Measurements from ENCODE around the gene GPM6B. TPM values are rescaled to one million over a fixed set of nuclear protein-coding genes. Genes with fewer than 3 reads are reported as not detected.

Gene GPM6B
- polyA plus RNA-seq, 3 donors: 19.2 to 23.0 (median 21.4) TPM

DNA sequence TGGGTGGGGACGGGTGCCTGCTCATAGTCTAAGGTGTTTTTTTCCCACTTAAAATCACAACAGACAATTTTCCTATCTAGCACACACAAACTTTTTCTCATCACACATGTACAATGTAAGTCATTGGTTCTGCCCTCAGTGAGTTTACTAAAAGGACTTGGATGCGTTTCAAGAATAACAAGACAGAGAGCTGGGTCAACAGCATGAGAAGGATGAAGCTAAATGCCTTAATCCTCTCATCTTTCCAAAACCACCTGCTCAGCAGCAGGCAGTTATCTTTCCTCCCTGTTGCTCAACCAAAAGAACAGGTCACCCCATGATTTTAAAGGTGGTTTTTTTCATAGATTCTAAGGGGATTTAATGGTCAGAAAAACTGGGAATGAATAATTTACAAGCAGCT is 42.2 kb downstream of the GPM6B start:
- DNase-seq: no peak

DNA sequence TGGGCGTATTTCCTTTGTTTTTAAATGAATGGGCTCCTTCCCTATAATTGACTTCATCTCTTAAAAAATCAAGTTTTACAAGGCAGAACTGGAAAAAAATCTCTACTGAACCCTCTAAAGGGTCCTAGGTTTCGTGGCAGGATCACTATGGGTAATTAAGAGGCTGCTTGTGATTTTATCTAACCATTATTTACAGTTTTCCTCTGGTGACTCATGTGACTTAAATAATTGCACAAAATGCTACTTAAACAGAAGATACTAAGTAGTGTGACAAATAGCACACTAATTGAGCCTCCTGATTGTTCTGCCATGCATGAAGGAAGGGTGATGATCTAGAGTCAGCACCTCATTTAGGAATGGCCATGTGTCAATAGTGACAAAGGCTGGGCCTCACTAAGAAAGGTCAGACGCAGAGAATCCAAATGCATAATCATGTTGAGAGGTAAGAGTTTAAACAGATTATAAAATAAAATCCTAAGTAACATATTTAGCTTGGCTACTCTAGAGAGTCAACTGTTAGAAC is 46.8 kb downstream of the GPM6B start:
- no peak for DNase-seq

DNA sequence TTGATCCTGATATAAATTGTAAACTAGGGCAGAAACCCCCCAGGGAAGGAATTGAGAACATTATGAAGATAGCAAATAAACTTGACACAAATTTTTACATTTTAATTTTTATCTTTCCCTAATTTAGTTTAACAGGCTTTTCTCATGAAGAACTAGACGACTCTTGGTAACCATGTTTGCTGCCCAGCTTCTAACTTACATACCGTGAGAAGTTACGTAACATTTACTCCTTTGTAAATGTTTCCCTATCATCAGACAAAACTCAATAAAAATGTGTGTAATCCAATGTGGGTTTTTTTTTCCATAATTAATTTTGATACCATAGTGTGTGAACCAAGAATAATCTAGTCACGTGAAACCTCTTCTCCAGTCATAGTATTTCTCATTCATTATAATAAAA is 48.0 kb downstream of the GPM6B start:
- no peak for DNase-seq

DNA sequence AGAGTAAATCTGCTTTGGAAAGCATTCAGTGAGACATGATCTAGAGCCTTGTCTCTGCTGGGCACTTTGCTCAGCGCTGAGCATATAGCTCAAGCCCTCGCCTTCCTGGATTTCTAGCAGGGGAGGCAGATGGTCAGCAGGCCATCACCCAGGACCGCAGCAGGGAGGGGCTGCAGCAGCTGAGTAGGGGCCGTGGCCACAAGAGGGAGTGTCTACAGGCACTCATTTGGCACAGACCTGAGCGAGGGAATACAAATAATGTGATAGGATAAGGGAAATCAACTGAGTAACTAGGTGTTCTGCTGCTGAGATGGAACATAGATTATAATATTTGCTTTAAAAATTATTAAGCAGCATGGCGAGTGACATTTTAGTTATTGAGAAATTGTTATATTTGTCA is 52.1 kb downstream of the GPM6B start:
- peak; percentile 8 for DNase-seq

DNA sequence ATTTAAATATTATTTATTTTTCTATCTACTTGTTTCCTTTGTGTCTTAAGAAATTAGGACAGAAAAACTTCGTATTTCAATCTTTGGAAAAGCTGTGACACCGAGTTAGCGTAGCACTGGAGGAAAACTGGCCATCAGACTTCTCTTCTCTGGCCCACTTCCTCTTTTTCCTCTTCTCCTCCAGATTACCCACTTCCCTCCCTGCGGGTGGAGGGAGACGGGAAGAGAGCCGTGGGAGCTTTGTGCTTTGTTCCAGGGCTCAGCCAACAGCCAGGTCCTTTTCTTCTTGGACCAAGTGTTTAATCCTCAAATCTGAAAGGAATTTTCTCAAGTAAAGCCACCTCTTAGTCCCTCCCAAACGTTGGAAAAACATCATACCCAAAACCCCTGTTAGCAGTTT is 52.6 kb downstream of the GPM6B start:
- no peak for DNase-seq

DNA sequence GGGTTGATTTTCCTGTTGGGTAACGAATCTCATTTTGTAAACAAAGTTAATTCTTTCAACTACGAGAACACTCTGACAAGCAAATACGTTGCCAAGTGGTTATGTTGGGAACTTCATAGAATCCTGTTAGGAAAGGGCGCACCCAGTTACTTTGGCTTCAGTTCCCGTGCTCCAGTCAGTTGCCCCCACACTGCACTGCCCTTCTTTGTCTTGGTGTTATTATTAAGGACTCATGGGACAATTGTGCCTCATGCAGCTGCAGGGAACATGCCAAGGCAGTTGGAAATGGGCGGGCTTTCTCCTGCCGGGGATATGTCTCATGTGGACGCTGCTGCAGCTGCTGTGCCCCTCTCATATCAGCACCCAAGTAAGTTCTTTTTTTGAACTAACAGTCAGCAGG is 53.4 kb downstream of the GPM6B start:
- no peak for DNase-seq

DNA sequence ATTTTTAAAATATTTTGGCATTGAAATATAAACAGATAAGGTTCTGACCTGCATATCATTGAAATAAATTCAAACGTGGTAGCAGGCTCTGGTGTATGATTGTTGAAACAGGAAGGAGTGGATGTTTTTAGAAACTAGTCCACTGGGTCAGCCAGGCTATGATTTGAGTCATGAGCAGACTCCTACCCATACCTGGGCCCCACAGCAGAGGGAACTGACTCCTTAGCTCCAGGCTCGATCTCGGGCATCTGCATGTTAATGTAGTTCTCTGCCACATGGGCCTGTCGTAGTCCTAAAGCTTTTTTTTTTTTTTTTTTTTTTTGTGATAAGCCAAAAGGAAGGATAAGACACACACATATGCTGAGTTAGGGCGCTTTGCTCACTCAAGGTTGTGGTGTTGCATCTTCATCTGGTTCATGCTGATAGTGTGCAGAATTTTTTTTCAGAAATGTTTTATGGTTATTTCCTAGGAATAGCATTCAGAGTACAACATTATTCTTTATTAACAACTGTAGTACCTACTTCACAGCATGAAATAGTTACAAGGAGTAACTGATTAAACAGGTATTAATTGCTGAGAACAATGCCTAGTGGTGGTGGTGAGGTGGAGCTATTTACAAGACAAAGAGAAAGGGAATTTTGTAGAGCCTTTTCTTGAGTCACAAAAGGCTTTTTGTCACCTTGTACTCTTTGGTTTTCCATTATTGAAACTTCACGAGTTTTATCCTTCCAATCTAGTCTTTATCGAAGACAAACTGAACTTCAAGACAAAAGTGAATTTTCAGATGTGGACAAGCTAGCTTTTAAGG is 55.1 kb downstream of the GPM6B start:
- no peak for DNase-seq

DNA sequence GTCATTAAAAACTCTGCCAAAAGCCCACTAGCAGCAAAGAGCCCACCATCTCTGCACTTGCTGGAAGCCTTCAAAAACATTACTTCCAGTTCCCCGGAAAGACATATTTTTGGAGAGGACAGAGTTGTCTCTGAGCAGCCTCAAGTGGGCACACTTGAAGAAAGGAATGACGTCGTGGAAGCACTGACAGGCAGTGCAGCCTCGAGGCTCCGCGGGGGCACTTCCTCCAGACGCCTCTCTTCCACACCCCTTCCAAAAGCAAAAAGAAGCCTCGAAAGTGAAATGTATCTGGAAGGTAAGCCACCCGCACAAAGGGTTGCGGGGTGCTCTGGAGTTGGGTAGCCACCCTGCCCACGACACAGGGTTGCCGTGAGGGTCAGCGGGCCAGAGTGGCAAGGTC is 56.5 kb downstream of the GPM6B start:
- DNase-seq: no peak

DNA sequence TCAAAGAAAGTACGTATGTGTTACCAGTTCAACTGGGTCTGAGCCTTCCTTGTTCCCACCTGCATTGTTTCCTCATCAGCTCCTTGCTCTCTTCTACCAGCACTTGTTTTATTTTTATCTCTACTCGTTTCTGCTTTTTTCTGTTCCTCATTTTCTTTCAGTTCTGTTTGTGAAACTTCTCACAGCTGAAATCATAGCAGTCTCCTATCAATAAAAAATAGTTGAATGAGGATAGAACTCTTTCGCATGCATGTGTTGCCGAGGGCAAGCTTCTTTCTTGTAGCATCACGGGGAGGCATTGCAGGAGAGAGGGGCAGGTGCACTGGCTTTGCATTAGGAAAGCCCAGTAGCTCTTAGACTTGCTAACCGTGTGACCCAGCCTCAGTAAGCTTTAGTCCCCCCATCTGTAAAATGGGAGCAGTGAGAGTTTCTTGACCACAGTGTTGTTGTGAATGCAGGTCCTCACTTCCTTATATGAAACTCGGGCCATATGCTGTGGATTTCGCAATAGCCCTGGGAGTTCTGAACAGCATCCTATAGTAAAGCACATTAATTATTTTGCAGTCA is 57.7 kb downstream of the GPM6B start:
- DNase-seq: no peak

DNA sequence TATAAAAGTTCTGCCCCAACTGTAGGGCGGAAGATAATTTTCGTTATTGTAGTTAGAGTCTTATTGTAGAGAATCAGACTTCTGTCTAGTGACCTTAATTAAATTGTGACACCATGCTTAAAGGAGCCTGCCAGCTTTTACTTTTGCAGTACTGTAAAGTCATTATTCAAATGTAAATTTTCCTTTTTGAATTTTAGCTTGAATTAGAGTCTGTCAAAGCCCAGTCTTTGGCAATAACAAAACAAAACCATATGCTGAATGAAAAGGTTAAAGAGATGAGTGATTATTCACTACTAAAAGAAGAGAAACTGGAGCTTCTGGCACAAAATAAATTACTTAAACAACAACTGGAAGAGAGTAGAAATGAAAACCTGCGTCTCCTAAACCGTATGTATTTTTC is 60.5 kb downstream of the GPM6B start:
- DNase-seq: no peak

DNA sequence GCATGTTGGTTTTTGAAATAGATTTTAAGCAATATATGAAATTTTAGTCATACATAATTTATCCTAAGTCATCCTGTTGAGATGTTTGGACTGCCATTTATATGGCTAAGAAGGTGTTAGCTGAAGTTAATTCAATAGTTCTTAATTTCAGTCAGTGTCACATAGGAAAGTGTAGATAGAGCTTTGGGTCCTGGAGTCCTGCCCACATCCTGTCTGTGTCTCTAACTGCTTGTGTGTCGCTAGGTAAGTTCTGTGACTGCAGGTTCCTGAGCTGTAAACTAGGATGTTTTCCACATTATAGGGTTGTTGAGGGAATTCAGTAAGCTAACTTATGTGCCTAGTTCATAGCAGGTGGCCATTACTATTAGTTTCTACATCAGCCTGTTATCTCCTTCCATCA is 61.6 kb downstream of the GPM6B start:
- no peak for DNase-seq

DNA sequence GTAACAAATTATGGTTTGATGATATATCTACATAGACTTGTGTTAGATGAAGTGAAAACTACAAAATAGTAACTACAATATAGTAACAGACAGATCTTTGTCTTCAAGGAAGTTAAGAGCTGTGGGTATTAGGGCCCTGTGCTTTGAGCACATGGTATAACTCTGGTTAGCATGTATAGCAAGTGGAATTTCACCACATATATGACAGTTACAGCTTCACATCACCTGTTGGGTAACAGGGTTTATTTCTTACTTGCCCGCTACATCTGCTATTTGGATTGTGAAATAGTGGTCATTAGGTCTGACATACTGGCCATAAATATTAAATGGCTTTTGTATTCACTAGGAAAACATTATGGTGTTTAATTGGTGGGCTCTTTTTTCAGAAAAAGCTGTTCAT is 62.1 kb downstream of the GPM6B start:
- DNase-seq: no peak

DNA sequence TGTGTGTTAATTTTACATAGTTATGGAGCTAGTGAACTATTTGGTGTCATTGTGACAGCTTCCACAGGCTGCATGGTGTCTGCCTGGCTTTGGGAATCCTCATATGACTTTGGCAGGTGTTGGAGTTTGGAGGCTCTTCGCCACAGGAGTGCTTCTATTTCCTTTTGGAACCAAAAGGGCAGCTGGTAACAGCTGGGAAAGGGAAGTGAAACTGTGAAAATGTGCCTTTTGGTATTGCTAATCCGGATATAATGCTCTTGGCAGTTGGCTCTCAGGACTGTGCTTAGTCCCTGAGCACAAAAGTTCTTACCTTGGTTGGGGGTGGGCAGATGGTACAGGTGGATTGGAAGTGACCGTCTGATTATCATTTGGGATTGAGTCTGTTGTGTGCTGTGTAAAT is 64.2 kb downstream of the GPM6B start:
- no peak for DNase-seq

DNA sequence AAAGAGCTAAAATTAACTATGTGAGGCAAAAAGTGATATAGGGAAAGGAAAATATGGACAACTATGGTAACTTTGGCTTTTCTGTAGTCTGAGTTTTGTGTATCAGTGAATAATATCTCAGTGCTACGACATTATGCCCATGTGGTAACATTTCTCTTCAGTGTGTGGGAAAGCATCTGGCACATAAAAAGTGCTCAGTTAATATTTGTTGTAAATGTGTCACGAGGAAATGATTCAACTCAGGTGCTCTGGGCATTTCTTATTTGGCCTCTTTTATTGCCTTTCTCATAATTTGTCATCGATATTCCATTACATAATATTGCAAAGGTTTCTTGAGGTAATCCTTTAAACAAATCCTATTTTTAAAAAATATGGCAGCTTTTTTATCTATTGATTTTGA is 64.8 kb downstream of the GPM6B start:
- no peak for DNase-seq

DNA sequence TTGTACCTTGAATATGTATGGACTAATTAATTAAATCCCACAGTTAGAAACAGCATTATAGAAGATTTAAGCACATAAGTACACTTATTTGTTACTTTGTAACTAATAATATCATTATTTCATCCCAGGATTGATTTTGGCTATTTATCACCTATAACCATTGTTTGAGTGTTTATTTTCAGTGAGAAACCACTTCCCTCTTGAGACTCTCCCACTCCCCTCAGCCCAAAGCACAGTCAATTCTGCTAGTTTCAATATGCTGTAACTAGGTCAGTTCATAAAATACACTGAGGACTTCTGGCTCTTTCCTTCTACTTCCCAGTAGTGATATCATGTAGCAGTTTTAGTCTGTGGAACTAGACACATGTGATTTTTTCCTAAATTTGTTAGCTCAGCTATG is 66.1 kb downstream of the GPM6B start:
- no peak for DNase-seq

DNA sequence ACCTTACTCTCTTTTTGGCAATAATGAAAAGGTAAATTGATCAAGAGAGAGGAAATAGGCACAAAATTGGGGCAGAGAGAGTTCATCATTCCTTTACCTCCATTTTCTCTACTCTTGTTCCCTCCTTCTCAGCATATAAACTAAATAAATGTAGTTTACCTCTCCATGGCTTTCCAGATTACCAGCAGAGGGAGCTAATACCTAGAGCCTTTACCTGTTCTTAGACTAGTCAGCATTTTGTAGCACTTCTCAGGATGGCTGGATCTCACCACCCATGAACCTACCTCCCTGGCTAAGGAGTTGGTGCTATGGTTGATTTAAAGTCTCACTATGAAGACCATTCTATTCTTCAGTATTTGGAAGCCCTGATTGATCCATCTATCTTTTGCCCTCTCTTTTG is 66.7 kb downstream of the GPM6B start:
- DNase-seq: no peak

DNA sequence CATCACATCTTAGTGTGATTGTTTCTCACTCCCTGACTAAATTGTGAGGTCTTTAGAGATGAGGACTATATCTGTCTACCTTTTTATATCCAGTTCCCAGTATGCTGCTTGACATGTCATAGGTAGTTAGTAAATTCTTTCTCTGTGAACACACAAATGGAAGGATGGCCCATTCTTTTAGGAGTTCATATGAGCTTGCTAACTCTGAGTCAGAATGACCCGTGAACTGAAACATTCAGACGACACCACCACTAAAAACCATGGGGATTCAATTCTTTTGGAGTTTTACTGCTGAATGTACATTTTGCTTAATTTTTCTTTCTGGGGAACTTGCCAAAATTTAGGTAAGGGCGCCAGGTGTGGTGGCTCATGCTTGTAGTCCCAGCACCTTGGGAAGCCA is 68.4 kb downstream of the GPM6B start:
- no peak for DNase-seq

DNA sequence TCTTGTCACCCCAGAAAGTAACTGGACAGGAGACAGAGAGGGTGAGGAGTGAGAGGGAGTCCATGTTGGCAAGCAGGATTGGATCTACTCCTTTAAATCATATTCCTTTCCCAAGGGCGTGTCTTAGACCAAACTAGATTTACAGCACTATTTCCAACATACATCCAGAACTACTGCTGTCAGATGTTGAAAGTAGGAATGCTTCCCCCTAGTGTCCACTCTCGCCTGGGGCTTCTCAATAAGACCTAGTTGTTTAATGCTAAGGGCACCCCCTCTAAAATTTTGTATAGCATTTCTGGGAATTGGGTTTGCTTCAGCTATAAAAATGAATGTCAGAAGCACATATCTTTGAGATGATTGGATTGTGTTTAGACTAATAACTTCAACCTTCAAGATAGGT is 69.1 kb downstream of the GPM6B start:
- no peak for DNase-seq

DNA sequence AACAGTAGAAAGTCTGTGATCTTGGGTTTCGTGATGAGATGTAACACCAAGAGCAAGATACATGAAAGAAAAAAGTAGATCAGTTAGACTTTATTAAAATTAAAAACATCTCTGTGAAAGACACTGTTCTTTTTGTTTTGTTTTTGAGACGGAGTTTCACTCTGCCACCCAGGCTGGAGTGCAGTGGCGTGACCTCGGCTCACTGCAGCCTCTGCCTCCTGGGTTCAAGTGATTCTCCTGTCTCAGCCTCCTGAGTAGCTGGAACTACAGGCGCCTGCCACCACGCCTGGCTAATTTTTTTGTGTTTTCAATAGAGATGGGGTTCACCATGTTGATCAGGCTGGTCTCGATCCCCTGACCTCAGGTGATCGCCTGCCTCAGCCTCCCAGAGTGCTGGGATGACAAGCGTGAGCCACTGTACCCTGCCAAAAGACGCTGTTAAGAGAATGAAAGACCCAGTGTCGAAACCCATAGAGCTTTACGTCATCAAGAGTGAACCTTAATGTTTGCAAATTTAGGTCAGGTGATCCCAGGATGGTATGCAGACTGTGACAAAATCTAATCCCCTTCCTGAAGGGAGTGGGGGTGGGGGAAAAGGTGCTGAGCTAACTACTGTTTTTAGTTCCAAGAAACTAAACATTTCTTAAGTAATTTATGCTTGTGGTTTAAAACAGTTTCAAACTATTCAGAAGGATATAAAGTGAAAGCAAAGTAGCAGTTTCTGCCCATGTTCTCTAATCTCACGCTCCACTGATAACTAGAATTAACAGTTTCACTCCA is 74.3 kb downstream of the GPM6B start:
- DNase-seq: no peak

DNA sequence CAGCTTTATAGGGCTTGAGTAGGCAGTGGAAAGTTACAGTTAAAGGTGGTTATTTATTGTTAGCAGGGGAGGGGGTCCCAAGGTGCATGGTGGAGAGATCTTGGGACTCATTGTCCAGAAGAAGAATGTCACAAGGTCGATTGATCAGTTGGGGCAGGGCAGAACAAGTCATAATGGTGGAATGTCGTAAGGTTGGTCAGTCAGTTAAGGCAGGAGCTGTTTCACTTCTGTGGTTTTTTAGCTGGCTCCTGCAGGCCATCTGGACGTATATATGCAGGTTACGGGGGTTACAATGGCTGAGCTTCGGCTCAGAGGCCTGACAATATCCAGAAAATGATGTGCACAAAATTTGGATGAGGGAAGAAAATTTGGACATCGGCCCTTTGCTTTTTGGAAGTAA is 75.2 kb downstream of the GPM6B start:
- no peak for DNase-seq

DNA sequence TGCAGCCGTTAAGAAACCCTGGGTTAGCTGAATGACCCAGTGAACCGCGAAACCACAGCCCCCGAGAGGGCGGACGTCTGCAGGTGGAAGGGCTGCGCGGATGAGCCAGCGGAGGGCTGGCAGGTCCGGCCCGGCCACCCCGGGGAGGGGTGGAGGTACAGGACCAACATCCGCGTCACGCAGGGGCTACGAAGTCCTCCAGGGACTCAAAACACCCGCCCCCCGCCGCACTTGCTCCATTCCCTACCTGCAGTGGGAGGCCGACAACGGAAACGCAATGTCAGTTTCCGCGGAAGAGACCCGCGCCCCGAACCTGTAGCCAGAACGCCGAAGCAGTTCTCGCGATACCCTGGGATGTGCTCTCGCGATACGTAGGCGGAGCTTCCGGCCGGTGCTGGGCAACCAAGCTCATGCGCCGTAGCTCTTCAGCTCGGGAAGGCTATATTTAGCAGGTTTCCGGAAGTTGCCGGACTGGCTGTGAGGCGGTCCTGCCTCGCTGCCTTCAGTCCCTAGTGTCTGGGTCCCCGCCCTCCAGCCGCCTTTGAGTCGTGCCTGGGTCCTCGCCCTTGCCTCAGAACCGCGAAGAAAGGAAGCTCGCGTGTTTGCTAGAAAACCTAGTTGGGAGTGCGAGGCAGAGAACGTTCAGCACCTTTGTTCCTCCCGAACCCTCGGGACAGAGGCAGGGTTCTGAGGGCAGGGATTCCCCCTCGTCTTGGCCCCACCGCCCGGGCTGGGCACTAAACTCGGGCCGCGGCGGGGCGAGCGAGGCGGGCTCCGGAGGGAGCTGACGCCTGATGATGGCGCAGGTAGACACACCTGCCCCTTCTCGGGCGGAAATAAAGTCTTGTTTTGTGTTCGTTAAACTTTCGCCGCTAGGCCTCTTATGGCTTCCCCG is 82.4 kb downstream of the GPM6B start, which contains the start of the genes OFD1 and TRAPPC2:
Gene OFD1, plus strand, starts transcription at position 471 of the 895 bp plus-strand sequence. Its CDS starts 324 bp downstream, at position 795.
Gene TRAPPC2, minus strand, starts transcription at position 343 of the 895 bp plus-strand sequence. CDS start 14,657 bp downstream, outside the sequence.
- DNase-seq: peak; percentile 97

DNA sequence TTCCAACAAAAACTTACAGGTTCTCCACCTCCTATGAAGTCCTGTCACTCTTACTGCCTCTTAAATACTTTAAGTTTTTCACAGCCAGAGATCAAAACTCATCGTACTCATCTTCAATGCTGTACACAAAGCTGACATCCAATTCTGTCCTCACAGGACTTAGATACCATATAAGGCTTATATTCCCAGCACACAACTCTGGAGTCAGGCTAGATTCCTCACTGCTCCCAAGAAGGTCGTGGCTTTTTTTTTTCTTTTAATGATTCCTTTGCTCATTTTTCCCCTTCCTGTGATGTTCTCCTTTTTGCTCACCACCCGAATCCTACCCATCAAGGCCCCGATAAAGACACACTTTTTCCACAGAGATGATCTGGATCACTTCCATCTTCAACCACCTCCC is 83.4 kb downstream of the GPM6B start:
- no peak for DNase-seq
